ENCODE data around the gene SPARC. TPM values are rescaled to one million over a fixed set of nuclear protein-coding genes. Genes with fewer than 3 reads are reported as not detected.
"Not testable (repeated sequence)": the region's sequence is repeated elsewhere in the genome, so short reads cannot be mapped to it uniquely, and the experiment has no call there.

The SPARC gene
- total RNA-seq = under 1 TPM; 0.18 to 0.91 TPM

GRCh38 chr5:151686674-151687407, at the start of gene SPARC:
SPARC (minus strand) TSS chr5:151686915; CDS start chr5:151676188, 10,727 bp downstream.
- Mint-ChIP-seq H3K27ac (peak within 1 kb of the TSS in 1 of 2 donors; percentile 45), H3K36me3 (no peaks in the 10 kb centered on the region), H3K9me3 (no peaks in the 10 kb centered on the region)
- DNase-seq (ENCODE audit: low spot score in 2 of 2) = no peak
- peak; percentile 37 to 71 for ATAC-seq

- ATAC-seq (no peak), DNase-seq (ENCODE audit: low spot score in 2 of 2) (no peak)
- Mint-ChIP-seq H3K36me3 (no peaks in the 10 kb centered on the region), H3K9me3 (no peaks in the 10 kb centered on the region), H3K27ac (no peak overlapping the region)
Measured at GRCh38 chr5:151735646-151736045, 48.9 kb upstream of the SPARC start.

- H3K9me3 Mint-ChIP-seq = peaks cover 0 to 4% of the 10 kb centered on the region in 2 donors
- no peak for DNase-seq (ENCODE audit: low spot score in 2 of 2)
- no peak overlapping the region for H3K27ac Mint-ChIP-seq
- peaks cover 11 to 12% of the 10 kb centered on the region in 2 donors for H3K36me3 Mint-ChIP-seq
- no peak for ATAC-seq
Measured at GRCh38 chr5:151734064-151734408, 47.3 kb upstream of the SPARC start.

GRCh38 chr5:151733358-151734063, 46.8 kb upstream of the SPARC start:
- Mint-ChIP-seq H3K27ac (no peak overlapping the region), H3K36me3 (peaks cover 11 to 12% of the 10 kb centered on the region in 2 donors), H3K9me3 (peaks cover 0 to 4% of the 10 kb centered on the region in 2 donors)
- ATAC-seq (no peak), DNase-seq (ENCODE audit: low spot score in 2 of 2) (no peak)

- peaks cover 0 to 4% of the 10 kb centered on the region in 2 donors for H3K9me3 Mint-ChIP-seq
- no peak for DNase-seq (ENCODE audit: low spot score in 2 of 2)
- no peak overlapping the region for H3K27ac Mint-ChIP-seq
- no peak for ATAC-seq
- H3K36me3 Mint-ChIP-seq = peaks cover 11 to 12% of the 10 kb centered on the region in 2 donors
Measured at GRCh38 chr5:151730381-151730780, 43.7 kb upstream of the SPARC start.

GRCh38 chr5:151729597-151729996, 42.9 kb upstream of the SPARC start:
- H3K27ac Mint-ChIP-seq = peak overlapping the region in 1 of 2 donors; percentile 44
- not testable (repeated sequence) for DNase-seq (ENCODE audit: low spot score in 2 of 2); H3K9me3 Mint-ChIP-seq; ATAC-seq
- peaks cover 11 to 12% of the 10 kb centered on the region in 2 donors for H3K36me3 Mint-ChIP-seq

- DNase-seq (ENCODE audit: low spot score in 2 of 2) = no peak
- no peaks in the 10 kb centered on the region for H3K9me3 Mint-ChIP-seq
- H3K36me3 Mint-ChIP-seq = peaks cover 3% of the 10 kb centered on the region in 2 donors
- no peak overlapping the region for H3K27ac Mint-ChIP-seq
- no peak for ATAC-seq
Measured at GRCh38 chr5:151724360-151724759, 37.6 kb upstream of the SPARC start.

- no peak overlapping the region for H3K27ac Mint-ChIP-seq
- DNase-seq (ENCODE audit: low spot score in 2 of 2) = no peak
- H3K36me3 Mint-ChIP-seq = no peaks in the 10 kb centered on the region
- no peaks in the 10 kb centered on the region for H3K9me3 Mint-ChIP-seq
- no peak for ATAC-seq
Measured at GRCh38 chr5:151722546-151722945, 35.8 kb upstream of the SPARC start.

- Mint-ChIP-seq H3K9me3 (no peaks in the 10 kb centered on the region), H3K36me3 (no peaks in the 10 kb centered on the region), H3K27ac (no peak overlapping the region)
- DNase-seq (ENCODE audit: low spot score in 2 of 2) = no peak
- ATAC-seq = no peak
Measured at GRCh38 chr5:151721812-151722391, 35.2 kb upstream of the SPARC start.

- DNase-seq (ENCODE audit: low spot score in 2 of 2) (no peak), ATAC-seq (peak; percentile 84 to 86)
- no peaks in the 10 kb centered on the region for H3K36me3 Mint-ChIP-seq
- no peak overlapping the region for H3K27ac Mint-ChIP-seq
- H3K9me3 Mint-ChIP-seq = no peaks in the 10 kb centered on the region
Measured at GRCh38 chr5:151721087-151721646, 34.5 kb upstream of the SPARC start.

- ATAC-seq (no peak), DNase-seq (ENCODE audit: low spot score in 2 of 2) (no peak)
- H3K9me3 Mint-ChIP-seq = no peaks in the 10 kb centered on the region
- peaks cover 0 to under 1% of the 10 kb centered on the region in 2 donors for H3K36me3 Mint-ChIP-seq
- no peak overlapping the region for H3K27ac Mint-ChIP-seq
Measured at GRCh38 chr5:151720215-151720614, 33.5 kb upstream of the SPARC start.

GRCh38 chr5:151719228-151720000, 32.7 kb upstream of the SPARC start:
- DNase-seq (ENCODE audit: low spot score in 2 of 2) (peak in 1 of 2 donors; percentile 51), ATAC-seq (peak in 1 of 2 donors; percentile 51)
- Mint-ChIP-seq H3K9me3 (no peaks in the 10 kb centered on the region), H3K27ac (peak overlapping the region in 1 of 2 donors; percentile 63), H3K36me3 (peaks cover 0 to 6% of the 10 kb centered on the region in 2 donors)

- Mint-ChIP-seq H3K27ac (no peak overlapping the region), H3K9me3 (no peaks in the 10 kb centered on the region), H3K36me3 (peaks cover 0 to 6% of the 10 kb centered on the region in 2 donors)
- DNase-seq (ENCODE audit: low spot score in 2 of 2) (no peak), ATAC-seq (no peak)
Measured at GRCh38 chr5:151718646-151719045, 31.9 kb upstream of the SPARC start.

- H3K9me3 Mint-ChIP-seq = no peaks in the 10 kb centered on the region
- ATAC-seq = no peak
- peaks cover 0 to 6% of the 10 kb centered on the region in 2 donors for H3K36me3 Mint-ChIP-seq
- DNase-seq (ENCODE audit: low spot score in 2 of 2) = no peak
- no peak overlapping the region for H3K27ac Mint-ChIP-seq
Measured at GRCh38 chr5:151718153-151718552, 31.4 kb upstream of the SPARC start.

GRCh38 chr5:151717416-151717815, 30.7 kb upstream of the SPARC start:
- no peak for ATAC-seq
- no peak for DNase-seq (ENCODE audit: low spot score in 2 of 2)
- Mint-ChIP-seq H3K9me3 (no peaks in the 10 kb centered on the region), H3K27ac (peak overlapping the region in 1 of 2 donors; percentile 18), H3K36me3 (peaks cover 0 to 6% of the 10 kb centered on the region in 2 donors)

GRCh38 chr5:151709109-151709735, 22.5 kb upstream of the SPARC start:
- no peaks in the 10 kb centered on the region for H3K36me3 Mint-ChIP-seq
- ATAC-seq = no peak
- no peak overlapping the region for H3K27ac Mint-ChIP-seq
- no peaks in the 10 kb centered on the region for H3K9me3 Mint-ChIP-seq
- no peak for DNase-seq (ENCODE audit: low spot score in 2 of 2)
